Measurements from ENCODE around the gene TMEM108. TPM values are rescaled to one million over a fixed set of nuclear protein-coding genes. Genes with fewer than 3 reads are reported as not detected.

TMEM108 gene
- not detected for polyA plus RNA-seq (2012; ENCODE audit: insufficient read length, low read depth)

GRCh38 chr3:133038089-133038730 lies at the start of gene TMEM108:
Gene TMEM108, plus strand, starts transcription at chr3:133038391.
- no peak for TF ChIP-seq POLR2AphosphoS5 (IDR thresholded peaks at IDR 0.05; ENCODE audit: low read depth, low read length)
- TF ChIP-seq SIN3A (IDR thresholded peaks at IDR 0.05; ENCODE audit: borderline replicate concordance, insufficient read depth, low read length), result no peak
- no peak for TF ChIP-seq REST (IDR thresholded peaks at IDR 0.05; ENCODE audit: insufficient read depth in 1 of 2, low read depth in 2 of 2, low read length in 2 of 2)
- no peak for TF ChIP-seq TAF1 (IDR thresholded peaks at IDR 0.05; ENCODE audit: borderline replicate concordance, insufficient read depth, low read length)
- no peak for TF ChIP-seq FOXP2 (optimal IDR thresholded peaks at IDR 0.05; ENCODE audit: borderline replicate concordance, extremely low read depth, extremely low read length, insufficient read depth)

GRCh38 chr3:132995971-132996370 lies 42.2 kb upstream of the TMEM108 start:
- no peak for TF ChIP-seq FOXP2 (optimal IDR thresholded peaks at IDR 0.05; ENCODE audit: borderline replicate concordance, extremely low read depth, extremely low read length, insufficient read depth)
- no peak for TF ChIP-seq SIN3A (IDR thresholded peaks at IDR 0.05; ENCODE audit: borderline replicate concordance, insufficient read depth, low read length)
- no peak for TF ChIP-seq REST (IDR thresholded peaks at IDR 0.05; ENCODE audit: insufficient read depth in 1 of 2, low read depth in 2 of 2, low read length in 2 of 2)
- no peak for TF ChIP-seq POLR2AphosphoS5 (IDR thresholded peaks at IDR 0.05; ENCODE audit: low read depth, low read length)
- TF ChIP-seq TAF1 (IDR thresholded peaks at IDR 0.05; ENCODE audit: borderline replicate concordance, insufficient read depth, low read length), result no peak

DNA sequence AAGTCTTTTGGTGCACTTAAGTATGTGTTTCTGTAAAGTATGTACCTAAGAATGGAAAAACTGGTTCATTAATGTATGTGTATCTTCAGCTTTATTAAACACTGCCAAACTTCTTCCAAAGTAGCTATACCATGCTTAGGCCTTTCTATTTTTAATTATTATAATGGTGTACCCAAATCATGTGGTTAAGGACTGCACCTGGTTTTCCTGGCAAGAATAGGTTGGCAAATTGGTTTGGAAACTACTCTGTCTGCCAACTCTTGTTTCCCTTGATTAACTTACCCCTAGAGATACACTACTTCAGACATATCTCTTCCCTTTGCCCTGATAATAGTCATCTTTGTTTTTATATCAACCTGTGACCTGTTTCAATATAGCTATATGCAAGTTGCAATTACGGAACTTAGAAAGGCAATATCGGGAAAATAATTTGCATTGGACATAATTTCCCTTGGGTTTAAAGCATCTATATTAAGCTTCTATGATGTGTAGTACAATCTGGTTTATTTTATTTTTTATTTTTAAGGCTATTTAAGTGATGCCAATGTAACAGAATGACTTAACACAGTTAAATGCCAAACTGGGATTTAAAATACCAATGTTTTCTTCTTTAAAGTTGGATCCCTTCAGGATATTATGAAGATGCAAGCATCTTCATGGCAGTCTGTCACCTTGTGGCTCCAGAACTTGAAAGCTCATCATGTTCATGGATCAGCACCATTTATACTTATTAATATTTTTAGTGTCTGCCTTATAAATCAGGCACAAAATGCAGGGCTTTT lies 40.6 kb upstream of the TMEM108 start:
- no peak for TF ChIP-seq REST (IDR thresholded peaks at IDR 0.05; ENCODE audit: insufficient read depth in 1 of 2, low read depth in 2 of 2, low read length in 2 of 2)
- no peak for TF ChIP-seq SIN3A (IDR thresholded peaks at IDR 0.05; ENCODE audit: borderline replicate concordance, insufficient read depth, low read length)
- TF ChIP-seq FOXP2 (optimal IDR thresholded peaks at IDR 0.05; ENCODE audit: borderline replicate concordance, extremely low read depth, extremely low read length, insufficient read depth), result no peak
- no peak for TF ChIP-seq TAF1 (IDR thresholded peaks at IDR 0.05; ENCODE audit: borderline replicate concordance, insufficient read depth, low read length)
- no peak for TF ChIP-seq POLR2AphosphoS5 (IDR thresholded peaks at IDR 0.05; ENCODE audit: low read depth, low read length)

GRCh38 chr3:133007601-133008000 lies 30.6 kb upstream of the TMEM108 start:
- TF ChIP-seq REST (IDR thresholded peaks at IDR 0.05; ENCODE audit: insufficient read depth in 1 of 2, low read depth in 2 of 2, low read length in 2 of 2), result no peak
- TF ChIP-seq SIN3A (IDR thresholded peaks at IDR 0.05; ENCODE audit: borderline replicate concordance, insufficient read depth, low read length), result no peak
- no peak for TF ChIP-seq TAF1 (IDR thresholded peaks at IDR 0.05; ENCODE audit: borderline replicate concordance, insufficient read depth, low read length)
- no peak for TF ChIP-seq POLR2AphosphoS5 (IDR thresholded peaks at IDR 0.05; ENCODE audit: low read depth, low read length)
- TF ChIP-seq FOXP2 (optimal IDR thresholded peaks at IDR 0.05; ENCODE audit: borderline replicate concordance, extremely low read depth, extremely low read length, insufficient read depth), result no peak
